Fibroblast of mammary gland (primary cell): ENCODE results near the gene MBD6.

Experiments used
- DNase-seq: peaks from one replicate; pipeline ENCODE4 v3.0.0-alpha.2; 2010; ENCODE audit warnings: low read depth
- H3K4me3 ChIP-seq: 2 replicates; pipeline ENCODE4 v1.5.1; 2011; ENCODE audit warnings: low read depth, mild to moderate bottlenecking, low read length, moderate library complexity; ENCODE audit not compliant: control insufficient read depth
- CTCF ChIP-seq: conservative IDR thresholded peaks from 2 replicates; pipeline ENCODE4 v1.5.1; 2011; ENCODE audit warnings: low read depth, low read length, inconsistent platforms; ENCODE audit not compliant: control insufficient read depth, insufficient read depth

MBD6 gene

DNA sequence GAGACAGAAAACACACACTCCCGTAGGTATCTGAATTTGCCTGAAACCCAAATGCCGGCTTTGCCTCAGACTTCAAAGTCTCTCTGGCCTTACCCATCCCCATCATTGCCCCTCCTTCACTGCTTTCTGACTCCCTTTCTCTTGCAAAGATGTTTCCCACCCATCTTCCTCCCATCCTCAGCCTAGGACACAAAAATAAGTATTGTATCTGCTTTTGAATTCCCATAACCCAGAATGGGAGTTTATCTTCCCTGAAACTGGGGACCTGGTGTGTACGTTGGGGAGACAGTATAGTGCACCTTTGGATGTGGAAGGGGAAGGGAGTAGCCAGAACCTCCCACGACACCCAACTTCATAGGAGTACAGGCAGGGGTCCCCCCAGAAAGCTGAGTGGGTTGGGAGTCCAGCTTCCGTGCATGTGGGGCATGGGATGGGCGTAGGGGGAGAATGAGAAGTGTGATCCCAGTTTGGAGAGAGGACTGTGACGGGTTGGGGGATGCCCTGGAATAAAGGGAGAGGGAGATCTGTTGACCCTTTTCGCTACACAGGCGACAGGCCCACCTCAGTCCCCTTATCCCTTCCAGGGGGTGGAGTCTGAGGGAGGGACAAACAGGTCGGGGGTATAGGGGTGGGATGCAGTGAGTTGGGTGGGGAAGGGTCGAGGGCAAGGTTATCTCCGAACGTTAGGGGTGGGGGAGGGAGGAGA, 26.7 kb downstream of the MBD6 start:
- peak overlapping the region; percentile 54 for H3K4me3 ChIP-seq
- no peak for TF ChIP-seq CTCF
- DNase-seq = no peak

DNA sequence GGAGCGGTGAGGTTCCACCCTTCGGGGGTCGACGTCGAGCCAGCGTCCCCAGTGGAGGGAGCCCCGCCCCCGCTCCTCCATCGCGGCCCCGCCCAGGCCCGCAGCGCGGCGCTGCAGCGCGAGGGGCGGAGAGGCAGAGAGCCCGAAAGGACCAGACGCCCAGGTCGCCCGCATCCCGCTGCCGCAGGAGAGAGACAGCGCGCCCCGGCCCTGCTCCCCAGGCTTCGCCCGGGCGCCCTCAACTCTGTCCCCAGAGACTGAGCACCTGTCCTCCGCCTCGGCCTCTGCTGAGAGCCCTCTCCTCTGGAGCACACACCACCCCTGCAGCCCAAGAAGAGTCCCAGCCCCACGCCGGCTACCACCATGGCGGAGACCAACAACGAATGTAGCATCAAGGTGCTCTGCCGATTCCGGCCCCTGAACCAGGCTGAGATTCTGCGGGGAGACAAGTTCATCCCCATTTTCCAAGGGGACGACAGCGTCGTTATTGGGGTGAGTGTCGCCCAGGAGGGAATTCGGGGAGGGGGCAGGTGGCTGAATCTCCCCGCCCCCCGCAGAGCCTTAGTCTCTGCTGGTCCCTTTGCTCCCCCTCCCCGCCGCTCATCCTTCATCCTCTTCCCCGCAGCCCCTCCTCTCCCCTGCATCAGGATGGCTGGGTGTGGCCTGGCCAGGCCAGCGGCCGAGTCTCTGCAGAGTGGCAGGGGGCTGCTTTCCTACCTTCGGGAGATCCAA, 27.5 kb downstream of the MBD6 start, which contains the start of gene KIF5A:
KIF5A (plus strand) TSS at position 136 of the 732 bp plus-strand sequence; CDS start at position 364, 228 bp downstream.
- TF ChIP-seq CTCF = no peak
- DNase-seq = no peak

DNA sequence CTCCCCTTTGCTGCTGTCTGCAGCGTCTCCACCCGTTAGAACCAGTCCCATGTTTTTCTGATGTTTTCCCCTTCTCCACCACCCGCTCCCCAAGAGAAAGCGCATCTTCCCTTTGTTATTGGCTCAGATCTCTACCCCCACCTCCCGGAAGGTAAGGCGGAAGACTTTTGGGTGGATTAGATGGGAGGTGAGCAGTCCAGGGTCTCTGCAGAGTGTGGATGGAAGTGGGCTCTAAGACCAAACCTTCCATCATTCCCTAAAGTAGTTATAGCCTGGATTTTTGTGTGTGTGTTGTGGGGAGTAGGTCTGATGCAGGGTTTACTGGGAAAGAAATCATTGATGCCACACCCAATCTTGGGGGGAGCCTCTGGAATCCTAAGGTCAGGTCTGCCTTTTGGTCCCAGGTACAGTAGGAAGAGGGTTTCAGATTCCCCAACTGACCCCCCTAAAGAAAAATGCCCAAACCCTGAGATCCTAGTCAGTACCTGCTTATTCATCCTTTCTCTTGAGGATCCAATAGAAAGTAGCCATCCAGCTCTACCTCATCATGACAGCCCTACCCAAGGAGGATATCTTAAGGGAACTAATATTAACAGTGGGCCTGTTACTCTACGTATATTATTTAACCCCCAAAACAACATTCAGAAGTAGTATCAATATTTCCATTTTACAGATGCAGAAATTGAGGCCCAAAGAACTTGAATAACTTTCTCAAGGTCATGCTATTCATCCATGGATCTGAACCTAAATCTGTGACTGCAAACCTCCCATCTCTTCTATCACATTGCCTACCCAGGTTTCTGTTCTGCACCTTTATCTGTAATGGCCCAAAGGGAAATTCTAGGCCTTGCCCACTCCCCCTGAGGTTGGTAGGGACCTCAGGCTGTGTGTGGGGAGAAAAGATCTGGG, 28.3 kb downstream of the MBD6 start:
- H3K4me3 ChIP-seq = no peak overlapping the region
- DNase-seq = no peak

More for the DNA sequence above, 27.5 kb downstream of the MBD6 start, which contains the start of gene KIF5A:
- H3K4me3 ChIP-seq = peak within 1 kb of the TSS; percentile 54

GRCh38 chr12:57551637-57552305, 29.1 kb downstream of the MBD6 start:
- H3K4me3 ChIP-seq = no peak overlapping the region
- DNase-seq = no peak
- TF ChIP-seq CTCF = no peak

More for the DNA sequence above, 28.3 kb downstream of the MBD6 start:
- TF ChIP-seq CTCF = no peak

GRCh38 chr12:57552306-57552651, 29.7 kb downstream of the MBD6 start:
- DNase-seq = no peak
- TF ChIP-seq CTCF = no peak
- H3K4me3 ChIP-seq = no peak overlapping the region

GRCh38 chr12:57552835-57553313, 30.2 kb downstream of the MBD6 start:
- TF ChIP-seq CTCF = no peak
- H3K4me3 ChIP-seq = no peak overlapping the region
- DNase-seq = peak; percentile 28
